NCI-H1048 (cell line): Measurements from ENCODE around the gene PDLIM3.
"Not testable (repeated sequence)": the region's sequence is repeated elsewhere in the genome, so short reads cannot be mapped to it uniquely, and the experiment has no call there.

ENCODE experiments used
- DNase-seq: peaks from one replicate; lab custom pipeline; 2025; lab: John Stamatoyannopoulos, UW

Gene PDLIM3

DNA sequence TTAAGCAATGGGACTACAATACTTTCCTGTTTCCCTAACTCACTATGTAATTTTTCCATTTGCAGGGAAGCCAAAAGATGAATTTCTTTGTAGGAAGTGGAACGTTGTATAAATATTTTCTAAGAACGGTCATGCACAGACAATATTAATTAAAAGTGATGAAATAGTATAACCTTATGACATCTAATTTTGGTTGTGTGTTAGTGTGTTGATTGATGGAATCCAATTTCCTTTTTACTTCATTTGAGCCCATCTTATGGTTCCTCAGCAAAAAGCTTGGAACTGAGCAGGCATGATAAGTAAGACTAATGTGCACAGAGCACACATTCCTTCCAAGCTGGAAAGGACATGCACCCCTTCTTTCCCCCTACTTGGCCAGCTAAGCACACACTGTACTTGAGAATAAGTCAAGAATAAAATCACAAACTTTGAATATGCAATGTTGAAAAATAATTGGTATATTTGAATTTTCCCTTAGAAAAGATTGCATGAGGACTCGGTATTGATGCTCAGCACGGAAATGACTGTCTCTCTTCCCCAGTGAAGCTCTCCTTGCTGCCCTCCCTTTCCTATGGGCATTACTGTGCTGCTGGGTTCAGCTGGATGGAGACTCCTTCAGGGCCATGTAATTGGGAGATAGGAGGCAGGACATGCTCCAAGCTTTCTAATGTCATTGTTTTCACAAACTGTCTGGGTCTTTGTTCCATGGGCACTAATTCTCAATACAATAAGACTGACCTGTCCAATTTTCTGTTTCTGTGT lies 19.2 kb upstream of the PDLIM3 start:
- no peak for DNase-seq

DNA sequence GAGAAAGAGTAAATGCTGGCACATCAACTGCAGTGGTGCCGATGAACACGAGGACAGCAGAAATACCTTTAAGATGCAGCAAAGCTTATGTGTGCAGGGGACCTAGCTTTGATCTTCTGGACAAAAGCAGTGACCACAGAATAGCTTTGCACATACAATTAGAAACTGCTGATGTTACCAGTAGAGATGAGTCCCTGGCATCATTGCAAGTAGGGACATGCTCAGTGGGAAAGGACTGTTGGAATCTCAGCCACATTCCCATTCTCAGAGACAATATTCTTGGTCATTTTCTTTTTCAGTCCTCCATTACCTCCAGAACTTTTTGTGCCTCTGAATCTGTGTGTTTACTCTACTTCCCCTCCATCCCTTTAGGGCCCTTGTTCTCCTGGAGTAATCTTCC lies 16.9 kb upstream of the PDLIM3 start:
- no peak for DNase-seq

GRCh38 chr4:185550933-185551332 lies 15.6 kb upstream of the PDLIM3 start:
- DNase-seq: no peak

DNA sequence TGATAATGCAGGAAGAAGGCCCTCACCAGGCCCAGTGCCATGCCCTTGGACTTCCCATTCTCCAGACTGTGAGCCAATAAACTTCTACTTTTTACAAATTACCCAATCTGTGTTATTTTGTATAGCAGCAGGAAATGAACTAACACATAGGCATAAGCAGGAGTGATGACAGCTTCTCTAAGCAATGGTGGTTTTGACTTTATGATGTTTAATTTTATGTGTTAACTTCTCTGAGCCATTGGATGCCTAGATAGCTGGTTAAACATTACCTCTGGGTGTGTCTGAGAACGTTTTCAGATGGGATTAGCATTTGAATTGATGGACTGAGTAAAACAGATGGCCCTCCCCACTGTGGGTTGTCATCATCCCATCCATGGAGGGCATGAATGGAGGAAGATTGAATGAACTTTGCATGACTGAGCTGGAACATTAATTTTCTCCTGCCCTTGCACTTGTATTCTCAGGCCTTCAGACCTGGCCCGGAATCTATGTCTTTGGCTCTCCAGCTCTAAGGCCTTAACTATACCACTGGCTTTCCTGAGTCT lies 13.9 kb upstream of the PDLIM3 start:
- DNase-seq: no peak

- no peak for DNase-seq
These were observed 13.3 kb upstream of the PDLIM3 start for GRCh38 chr4:185548587-185548986.

GRCh38 chr4:185546335-185546734 lies 11.0 kb upstream of the PDLIM3 start:
- no peak for DNase-seq

DNA sequence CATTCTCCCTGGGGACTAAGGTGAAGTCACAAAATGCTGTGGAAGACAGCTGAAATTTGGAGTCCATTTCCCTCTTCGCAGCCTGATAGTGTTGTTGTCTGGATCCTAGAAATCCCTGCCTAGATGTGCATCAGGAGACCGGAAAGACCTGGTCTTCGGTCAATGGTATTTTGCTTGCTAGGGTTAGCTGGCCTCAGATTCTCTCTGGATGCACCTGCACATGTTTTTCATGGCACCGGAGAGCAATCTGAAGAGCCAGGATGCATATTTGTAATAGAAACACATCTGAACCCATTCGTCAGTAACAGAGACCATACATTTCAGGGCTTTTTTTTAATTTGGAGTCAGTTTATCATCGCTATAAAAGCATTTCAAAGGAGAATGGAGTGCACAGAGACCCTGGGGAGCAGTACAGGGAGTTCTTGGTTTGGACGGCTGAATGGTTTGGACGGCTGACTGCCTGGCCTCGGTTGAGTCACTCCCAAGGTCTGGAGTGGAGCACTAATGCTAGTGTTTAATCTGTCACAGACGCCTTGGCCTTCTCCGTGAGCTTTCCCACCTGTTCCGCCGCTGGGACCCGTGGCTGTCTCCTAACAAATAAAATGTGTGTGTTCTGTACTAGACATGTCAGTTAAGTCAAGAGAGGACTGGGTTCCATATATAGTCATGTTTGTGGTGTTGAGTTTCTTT lies 7.5 kb upstream of the PDLIM3 start:
- DNase-seq: no peak

- no peak for DNase-seq
These were observed 6.0 kb upstream of the PDLIM3 start for GRCh38 chr4:185541251-185541727.

DNA sequence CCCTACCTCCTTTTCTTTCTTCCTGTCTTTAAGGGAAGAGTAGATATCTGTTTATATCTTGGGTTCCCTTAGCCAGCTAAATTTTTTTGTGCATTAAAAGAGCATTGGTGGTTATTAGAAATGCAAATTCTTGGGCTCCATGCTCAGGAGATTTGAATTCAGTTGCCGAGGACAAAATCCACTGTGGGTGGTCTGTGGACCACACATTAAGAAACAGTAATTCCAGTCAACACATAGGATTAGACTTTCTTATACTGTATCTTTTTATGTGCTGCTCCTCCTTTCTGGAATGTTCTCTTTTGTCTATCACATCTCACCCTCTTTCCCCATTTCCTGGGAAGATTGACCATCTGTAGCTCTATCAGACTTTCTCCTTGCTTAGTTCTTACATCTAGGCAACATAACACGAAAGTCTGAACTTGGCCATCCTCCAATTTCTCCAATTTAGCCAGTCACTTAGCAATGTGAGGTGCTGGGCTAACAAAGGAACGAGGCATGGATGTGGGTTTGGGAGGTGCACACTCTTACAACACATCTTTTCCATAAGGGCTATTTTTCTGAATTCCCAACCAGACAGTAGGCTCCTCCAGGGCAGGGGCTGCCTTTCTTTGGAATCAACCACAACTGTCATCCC lies 5.3 kb upstream of the PDLIM3 start:
- DNase-seq: no peak

DNA sequence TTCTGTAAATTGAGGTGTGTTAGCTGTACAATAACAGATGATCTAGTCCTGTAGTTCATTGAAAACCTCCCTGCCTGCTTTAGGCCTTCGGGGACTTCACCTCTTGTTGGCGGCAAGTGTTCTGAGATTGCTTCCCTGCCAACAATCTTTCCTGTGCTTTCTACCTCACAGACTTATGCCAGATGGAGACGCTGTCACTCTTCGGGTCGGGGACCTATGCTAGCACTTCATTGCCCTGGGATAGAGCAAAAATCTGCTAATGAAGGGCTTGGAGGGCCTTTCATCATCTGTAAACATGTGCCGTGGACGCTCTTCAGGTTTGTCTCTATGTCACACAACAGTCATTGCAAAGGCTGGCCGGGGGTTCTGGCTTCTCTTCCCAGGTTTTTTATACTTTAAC lies 4.7 kb upstream of the PDLIM3 start:
- no peak for DNase-seq

GRCh38 chr4:185538806-185539205 lies 3.5 kb upstream of the PDLIM3 start:
- DNase-seq: no peak

DNA sequence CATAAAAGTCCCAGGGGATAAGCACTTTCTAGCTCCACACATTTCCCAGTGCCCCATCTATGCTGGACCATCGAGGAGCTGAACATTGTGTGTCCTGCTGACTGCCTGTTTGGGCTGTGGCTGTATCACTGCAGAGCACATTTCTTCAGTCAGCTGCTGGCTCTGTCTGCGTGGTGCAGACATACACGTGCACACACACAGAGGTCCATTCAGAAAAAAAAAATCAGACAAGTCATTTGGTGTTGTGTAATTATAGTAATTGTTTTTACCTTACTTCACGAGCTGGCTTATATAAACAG lies 1.1 kb upstream of the PDLIM3 start:
- no peak for DNase-seq

GRCh38 chr4:185535612-185536410 lies 504 bp upstream of the PDLIM3 start:
- DNase-seq: no peak

- no peak for DNase-seq
These were observed 819 bp downstream of the PDLIM3 start for GRCh38 chr4:185534511-185534865.

- DNase-seq: no peak
These were observed 2.4 kb downstream of the PDLIM3 start for GRCh38 chr4:185532795-185533324.

- DNase-seq: no peak
These were observed 3.0 kb downstream of the PDLIM3 start for GRCh38 chr4:185532293-185532692.

- not testable (repeated sequence) for DNase-seq
These were observed 3.7 kb downstream of the PDLIM3 start for GRCh38 chr4:185531654-185532053.

DNA sequence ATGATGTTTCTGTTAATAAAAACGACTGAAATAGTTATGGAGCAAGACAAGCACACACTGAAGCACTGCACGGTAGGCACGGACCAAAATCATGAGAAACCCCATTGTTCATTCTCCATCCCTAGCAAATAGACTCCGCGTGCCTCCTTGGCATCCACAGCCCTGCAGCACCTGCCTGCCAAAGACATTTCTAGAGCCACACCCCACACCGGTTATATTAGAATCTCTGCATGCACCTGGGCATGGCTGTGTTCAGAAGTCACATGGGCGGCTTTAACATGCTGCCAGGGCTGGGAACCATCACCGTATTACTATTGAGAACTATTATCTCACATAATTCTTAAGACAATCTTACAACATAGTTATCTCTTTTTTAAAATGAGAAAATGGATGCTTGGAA lies 5.9 kb downstream of the PDLIM3 start:
- no peak for DNase-seq

DNA sequence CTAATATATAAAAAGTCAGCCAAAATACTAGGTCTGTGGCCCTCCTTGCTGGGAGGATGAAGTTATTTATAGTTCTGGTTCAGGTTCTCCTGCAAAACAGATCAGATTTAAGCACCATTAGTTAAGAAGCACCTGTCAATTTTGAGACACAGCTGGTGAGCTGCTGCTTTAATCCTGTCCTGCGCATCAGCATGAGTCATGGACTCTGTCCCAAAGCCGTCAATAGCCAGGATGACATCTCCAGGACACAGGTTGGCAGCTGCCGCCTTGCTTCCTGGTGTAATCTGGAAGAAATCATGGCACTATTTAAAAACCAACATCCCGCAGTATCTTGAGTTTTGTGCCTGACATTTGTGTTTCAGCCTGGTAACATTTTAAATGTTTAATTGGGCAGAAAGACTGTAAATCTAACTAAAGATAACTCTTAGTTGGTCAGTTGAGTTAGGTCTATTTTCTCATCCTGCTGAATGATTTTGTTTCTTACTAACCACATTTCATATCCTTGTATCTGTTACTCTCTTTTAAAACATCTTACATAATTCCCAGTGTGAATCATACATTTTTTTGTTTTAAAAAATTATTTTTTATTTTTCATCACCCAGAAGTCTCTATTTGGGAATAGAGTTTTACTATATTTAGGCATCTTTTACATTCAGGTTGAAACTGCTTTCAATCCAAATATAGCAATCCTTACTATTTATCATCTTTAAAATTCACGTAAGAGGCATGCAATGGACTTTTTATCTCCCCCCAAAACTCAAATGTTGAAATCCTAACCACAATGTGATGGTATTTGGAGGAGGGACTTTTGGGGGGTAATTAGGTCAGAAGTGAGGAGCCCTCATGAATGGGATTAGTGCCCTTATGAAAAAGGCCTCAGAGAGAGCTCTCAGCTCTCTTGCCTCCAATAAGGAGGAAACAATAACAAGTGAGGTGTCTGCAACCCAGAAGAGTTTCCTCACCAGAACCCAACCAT lies 10.1 kb downstream of the PDLIM3 start:
- no peak for DNase-seq

DNA sequence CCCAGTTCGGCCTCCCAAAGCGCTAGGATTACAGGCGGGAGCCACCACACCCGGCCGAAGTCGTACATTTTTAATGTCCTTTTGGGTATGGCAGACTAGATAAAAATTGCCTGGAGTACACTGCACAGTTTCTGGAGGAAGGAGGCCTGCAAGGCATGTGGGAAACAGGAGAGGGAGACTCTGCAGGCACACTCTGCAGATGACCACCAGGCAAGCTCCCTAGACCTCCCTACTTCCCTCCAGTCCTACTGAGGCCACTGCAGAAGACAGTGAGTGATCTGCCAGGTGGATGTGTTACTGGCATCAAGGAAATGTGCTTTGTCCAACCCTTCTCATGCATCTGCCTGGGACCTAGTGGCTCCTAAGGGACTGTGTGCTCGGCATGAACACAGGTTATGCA lies 11.4 kb downstream of the PDLIM3 start:
- DNase-seq: no peak

DNA sequence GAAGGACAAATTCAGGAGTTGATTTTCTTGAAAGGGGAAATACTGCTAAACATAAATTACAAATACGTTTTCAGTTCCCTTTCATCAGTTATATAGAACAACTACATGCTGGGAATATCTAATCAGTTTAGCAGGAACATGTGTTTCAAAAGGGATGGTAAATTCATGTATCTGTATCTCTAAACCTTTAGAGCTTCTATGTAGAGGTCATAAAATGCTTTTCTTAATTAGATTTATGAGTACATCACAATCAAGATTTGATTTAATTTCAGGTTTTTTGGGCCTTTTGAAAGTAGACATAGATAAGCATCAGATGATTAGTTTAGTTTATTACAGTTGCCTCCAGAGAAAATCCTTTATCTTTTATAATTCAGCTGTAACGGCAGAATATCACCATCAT lies 12.9 kb downstream of the PDLIM3 start:
- DNase-seq: no peak
